Upper lobe of left lung (tissue), 6 donors: ENCODE results near the gene EPS15. TPM values are rescaled to one million over a fixed set of nuclear protein-coding genes. Genes with fewer than 3 reads are reported as not detected.
A peak's percentile ranks its signal among the peaks of the same experiment; 100 is the strongest.

Experiments
- ATAC-seq, 2 donors: fragments of 200-7000 bp; cut with Tn5 transposase; one replicate each; pipeline ENCODE4 v1.9.1; 2022; ENCODE audit warnings: mild to moderate bottlenecking in 2 of 2, moderate library complexity in 2 of 2; ENCODE audit not compliant: low FRiP score in 2 of 2
- DNase-seq, 2 donors: peaks; one replicate each; pipeline ENCODE4 v3.0.0-alpha.2; 2019 to 2020
- H3K27ac ChIP-seq, 4 donors: fragments of 200-600 bp; sonication (generic); one replicate each; pipeline ENCODE4 v1.5.1; 2016 to 2019
- H3K27me3 ChIP-seq, 4 donors: fragments of 200-600 bp; sonication (generic); one replicate each; pipeline ENCODE4 v1.5.1; 2017 to 2019
- H3K36me3 ChIP-seq, 4 donors: fragments of 200-600 bp; sonication (generic); one replicate each; pipeline ENCODE4 v1.5.1; 2016 to 2019
- H3K4me1 ChIP-seq, 4 donors: fragments of 200-600 bp; sonication (generic); one replicate each; pipeline ENCODE4 v1.5.1; 2018 to 2019
- H3K4me3 ChIP-seq, 4 donors: fragments of 200-600 bp; sonication (generic); one replicate each; pipeline ENCODE4 v1.5.1; 2017 to 2019; ENCODE audit warnings: mild to moderate bottlenecking in 2 of 4, moderate library complexity in 1 of 4
- H3K9me3 ChIP-seq, 4 donors: fragments of 200-600 bp; sonication (generic); one replicate each; pipeline ENCODE4 v1.5.1; 2018 to 2019
- CTCF ChIP-seq, 6 experiments: fragments of 450-650 bp in 4 of 6; fragments of 200-600 bp in 2 of 6; sonication (generic) in 2 of 6; IDR thresholded peaks; one replicate each; pipeline ENCODE4 v1.5.1; 2016 to 2019; ENCODE audit warnings: antibody characterized with exemption in 6 of 6
- EP300 ChIP-seq, 4 donors: sonication (generic); formaldehyde crosslinking; IDR thresholded peaks; one replicate each; pipeline ENCODE4 v1.5.1; 2017; ENCODE audit warnings: antibody characterized with exemption in 4 of 4, control low read depth in 2 of 4
- POLR2A ChIP-seq, 4 donors: fragments of 450-650 bp; IDR thresholded peaks; one replicate each; pipeline ENCODE4 v1.5.1; 2016 to 2017; ENCODE audit warnings: antibody characterized with exemption in 4 of 4, mild to moderate bottlenecking in 2 of 4
- POLR2AphosphoS5 ChIP-seq, 2 donors: sonication (generic); formaldehyde crosslinking; IDR thresholded peaks; one replicate each; pipeline ENCODE4 v1.5.1; 2017; ENCODE audit warnings: antibody characterized with exemption in 2 of 2
- WGBS, 2 donors: methylation state at CpG; one replicate each; pipeline ENCODE4 v1.1.5; 2017 to 2018; 5-methylcytosine and 5-hydroxymethylcytosine counted together
- total RNA-seq, 6 donors: library from RNA; depleted of rRNA in 4 of 6; stranded (reverse); fragments of >200 nt in 4 of 6; gene quantifications; one replicate each; pipeline versions ENCODE4 v1.1.0 to v1.2.1, GENCODE V29; 2016 to 2021
- donor health status: DM: no; HTN: no; CAD: no; lungs with moderate emphysema.
- donor health status: DM: no; HTN: yes; CAD: no; lungs with severe emphysema.

EPS15 gene
- total RNA-seq, 6 donors from 2014 or later, result 50.4 to 181 (median 73.3) TPM

- Histone ChIP-seq H3K27ac (no peak overlapping the region), H3K4me3 (no peak overlapping the region), H3K9me3 (no peaks in the 10 kb centered on the region), H3K36me3 (no peaks in the 10 kb centered on the region), H3K27me3 (no peaks in the 10 kb centered on the region), H3K4me1 (peaks cover 0 to under 1% (median 0%) of the 10 kb centered on the region in 4 donors)
- no peak for DNase-seq
- 75 to 82% methylated on average over 3 of the region's 3 CpGs for WGBS, 2 donors
- no peak for ATAC-seq
- TF ChIP-seq POLR2A (IDR thresholded peaks at IDR 0.05) (no peak), CTCF (IDR thresholded peaks at IDR 0.05) (no peak), EP300 (IDR thresholded peaks at IDR 0.05) (no peak), POLR2AphosphoS5 (IDR thresholded peaks at IDR 0.05) (no peak)
Observed at GRCh38 chr1:51553911-51554310, 34.8 kb upstream of the EPS15 start.

- no peak overlapping the region for H3K27ac ChIP-seq
- ATAC-seq, result no peak
- H3K9me3 ChIP-seq, result no peaks in the 10 kb centered on the region
- no peaks in the 10 kb centered on the region for H3K27me3 ChIP-seq
- WGBS, 2 donors, result 89% methylated on average over 11 of the region's 11 CpGs
- TF ChIP-seq POLR2A (IDR thresholded peaks at IDR 0.05) (no peak), EP300 (IDR thresholded peaks at IDR 0.05) (no peak), POLR2AphosphoS5 (IDR thresholded peaks at IDR 0.05) (no peak), CTCF (IDR thresholded peaks at IDR 0.05) (no peak)
- no peak for DNase-seq
- H3K4me1 ChIP-seq, result peaks cover 0 to 4% (median 1%) of the 10 kb centered on the region in 4 donors
- H3K36me3 ChIP-seq, result no peaks in the 10 kb centered on the region
- H3K4me3 ChIP-seq, result no peak overlapping the region
Observed at GRCh38 chr1:51552929-51553807, 34.1 kb upstream of the EPS15 start.

GRCh38 chr1:51551848-51552296 lies 32.8 kb upstream of the EPS15 start:
- Histone ChIP-seq H3K36me3 (no peaks in the 10 kb centered on the region), H3K4me3 (no peak overlapping the region), H3K27me3 (no peaks in the 10 kb centered on the region), H3K4me1 (peaks cover 0 to 4% (median 1%) of the 10 kb centered on the region in 4 donors), H3K9me3 (no peaks in the 10 kb centered on the region), H3K27ac (no peak overlapping the region)
- ATAC-seq (no peak), DNase-seq (no peak)
- 71 to 76% methylated on average over 5 of the region's 5 CpGs for WGBS, 2 donors
- no peak for TF ChIP-seq EP300 (IDR thresholded peaks at IDR 0.05)
- no peak for TF ChIP-seq POLR2AphosphoS5 (IDR thresholded peaks at IDR 0.05)
- TF ChIP-seq POLR2A (IDR thresholded peaks at IDR 0.05), result no peak
- no peak for TF ChIP-seq CTCF (IDR thresholded peaks at IDR 0.05)

GRCh38 chr1:51551081-51551480 lies 32.0 kb upstream of the EPS15 start:
- Histone ChIP-seq H3K27me3 (no peaks in the 10 kb centered on the region), H3K9me3 (no peaks in the 10 kb centered on the region), H3K36me3 (no peaks in the 10 kb centered on the region), H3K4me1 (peaks cover 0 to 4% (median 1%) of the 10 kb centered on the region in 4 donors), H3K4me3 (no peak overlapping the region), H3K27ac (no peak overlapping the region)
- ATAC-seq (peak in 1 of 2 donors; percentile 53), DNase-seq (no peak)
- WGBS, 2 donors, result 69 to 71% methylated on average over 2 of the region's 2 CpGs
- TF ChIP-seq POLR2AphosphoS5 (IDR thresholded peaks at IDR 0.05), result no peak
- TF ChIP-seq POLR2A (IDR thresholded peaks at IDR 0.05), result no peak
- no peak for TF ChIP-seq CTCF (IDR thresholded peaks at IDR 0.05)
- no peak for TF ChIP-seq EP300 (IDR thresholded peaks at IDR 0.05)
